Kidney (tissue), 14 donors: Measurements from ENCODE around the gene MARVELD1. TPM values are rescaled to one million over a fixed set of nuclear protein-coding genes. Genes with fewer than 3 reads are reported as not detected.

Experiments used
- DNase-seq, 5 donors: peaks; one replicate each; pipeline ENCODE4 v3.0.0-alpha.2; 2013 to 2020
- FAIRE-seq: peaks from 2 replicates; lab custom pipeline; 2012; peaks lifted over from hg19 to GRCh38; lab: Jason Lieb, UNC
- H3K27ac ChIP-seq, 2 donors: one replicate each; pipeline ENCODE4 v1.7.0; 2013; ENCODE audit warnings: low read depth in 2 of 2, low read length in 2 of 2, inconsistent platforms in 1 of 2
- H3K27me3 ChIP-seq: one replicate; pipeline ENCODE4 v1.7.1; 2013; ENCODE audit warnings: low read length, inconsistent platforms; ENCODE audit not compliant: control insufficient read depth, insufficient read depth
- H3K36me3 ChIP-seq, 3 donors: one replicate each; pipeline versions ENCODE4 v1.7.0 to v1.7.1; 2013; ENCODE audit warnings: low read length in 3 of 3, control low read depth in 1 of 3, inconsistent platforms in 1 of 3; ENCODE audit not compliant: insufficient read depth in 3 of 3, control insufficient read depth in 2 of 3
- H3K4me1 ChIP-seq, 3 donors: one replicate each; pipeline versions ENCODE4 v1.7.0 to v1.7.1; 2013; ENCODE audit warnings: low read length in 3 of 3, inconsistent platforms in 1 of 3, low read depth in 1 of 3; ENCODE audit not compliant: control insufficient read depth in 2 of 3, insufficient read depth in 2 of 3
- H3K4me3 ChIP-seq, 3 donors: one replicate each; pipeline versions ENCODE4 v1.7.0 to v1.8.1; 2013; ENCODE audit warnings: low read length in 3 of 3, control low read depth in 1 of 3, inconsistent platforms in 1 of 3
- H3K9ac ChIP-seq, 3 donors: one replicate each; pipeline versions ENCODE4 v1.7.0 to v1.7.1; 2013; ENCODE audit warnings: low read length in 3 of 3, control low read depth in 1 of 3, inconsistent platforms in 1 of 3
- H3K9me3 ChIP-seq, 3 donors: one replicate each; pipeline versions ENCODE4 v1.7.0 to v1.7.1; 2013; ENCODE audit warnings: low read length in 3 of 3, control low read depth in 1 of 3, inconsistent platforms in 1 of 3; ENCODE audit not compliant: control insufficient read depth in 2 of 3, insufficient read depth in 1 of 3
- CTCF ChIP-seq: IDR thresholded peaks from 3 replicates; pipeline ENCODE4 v1.5.1; 2012; ENCODE audit warnings: mild to moderate bottlenecking, moderate library complexity, borderline replicate concordance; ENCODE audit not compliant: insufficient read depth; ENCODE audit errors: extremely low read depth
- intact Hi-C: fragments of 100-400 bp; cut with DNase I; formaldehyde crosslinking; loops from one replicate; pipeline ENCODE4 v1.11.1; 2022
- polyA plus RNA-seq: library from polyadenylated mRNA; stranded (reverse); fragments of 350-450 nt; fragmentation: Illumina TruSeq; extraction: RNeasy Lipid Tissue Mini Kit (QIAGEN cat#74804); gene quantifications from one replicate; pipeline ENCODE4 v1.2.3, GENCODE V29; 2014; ENCODE audit warnings: low read depth, low replicate concordance; ENCODE audit not compliant: insufficient read depth
- total RNA-seq: library from RNA; stranded (reverse); fragmentation: NEBNext Ultra II Directional; extraction: Animal tissue kit (Norgen Biotek cat#: 25700); gene quantifications from one replicate; pipeline ENCODE4 v1.2.1, GENCODE V29; 2021
- donor health status: control.
- donor health status: control.
- donor health status: control.
- donor health status: control.
- donor health status: control.
- donor health status: DM: yes; HTN: yes; CAD: no.
- donor health status: Normal renal cell carcinoma (clear cell type).

Gene MARVELD1
- total and polyA plus RNA-seq, 2 donors from 2014 or later = 8.3 to 43.2 TPM

- H3K9ac ChIP-seq = no peak overlapping the region
- DNase-seq (no peak), FAIRE-seq (no peak)
- H3K4me3 ChIP-seq = no peak overlapping the region
- H3K36me3 ChIP-seq = peaks cover 0 to 12% (median 3%) of the 10 kb centered on the region in 3 donors
- no peak overlapping the region for H3K27ac ChIP-seq
- no peaks in the 10 kb centered on the region for H3K27me3 ChIP-seq
- intact Hi-C loops = no loop called here
- H3K4me1 ChIP-seq = no peaks in the 10 kb centered on the region
- no peaks in the 10 kb centered on the region for H3K9me3 ChIP-seq
- TF ChIP-seq CTCF = no peak
These were observed 48.5 kb downstream of the MARVELD1 start for GRCh38 chr10:97762056-97762455.

- no peak overlapping the region for H3K27ac ChIP-seq
- peaks cover 0 to 6% (median 3%) of the 10 kb centered on the region in 3 donors for H3K36me3 ChIP-seq
- no peak for FAIRE-seq
- intact Hi-C loops = no loop called here
- no peak overlapping the region for H3K4me3 ChIP-seq
- H3K4me1 ChIP-seq = no peaks in the 10 kb centered on the region
- H3K9me3 ChIP-seq = no peaks in the 10 kb centered on the region
- no peaks in the 10 kb centered on the region for H3K27me3 ChIP-seq
- DNase-seq = no peak
- no peak overlapping the region for H3K9ac ChIP-seq
- no peak for TF ChIP-seq CTCF
These were observed 49.3 kb downstream of the MARVELD1 start for GRCh38 chr10:97762816-97763215.

GRCh38 chr10:97763411-97763810 lies 49.9 kb downstream of the MARVELD1 start:
- H3K36me3 ChIP-seq = peaks cover 0 to 6% (median 3%) of the 10 kb centered on the region in 3 donors
- FAIRE-seq (no peak), DNase-seq (no peak)
- intact Hi-C loops = no loop called here
- no peak overlapping the region for H3K4me3 ChIP-seq
- H3K9ac ChIP-seq = no peak overlapping the region
- no peaks in the 10 kb centered on the region for H3K27me3 ChIP-seq
- H3K4me1 ChIP-seq = no peaks in the 10 kb centered on the region
- H3K27ac ChIP-seq = no peak overlapping the region
- H3K9me3 ChIP-seq = no peaks in the 10 kb centered on the region
- TF ChIP-seq CTCF = no peak

DNA sequence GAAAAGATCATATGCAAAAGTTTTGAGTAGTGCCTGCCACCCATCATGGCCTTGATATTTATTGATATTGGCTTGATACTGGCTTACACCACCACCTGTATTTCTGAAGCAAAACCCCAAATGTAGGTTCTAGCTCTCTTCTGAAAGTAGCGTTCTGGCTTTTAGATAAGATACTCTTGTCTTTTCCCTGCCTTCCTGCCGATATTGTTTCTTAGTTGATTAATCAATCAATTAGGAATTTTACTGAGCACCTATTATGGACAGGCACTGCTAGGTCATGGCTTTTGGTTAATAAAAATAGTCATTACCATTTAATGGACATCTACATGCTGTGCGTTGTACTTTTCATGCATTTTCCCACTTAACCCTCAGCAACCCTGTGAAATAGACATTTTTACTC lies 50.4 kb downstream of the MARVELD1 start:
- H3K4me3 ChIP-seq = no peak overlapping the region
- no peak for DNase-seq
- no peak overlapping the region for H3K9ac ChIP-seq
- intact Hi-C loops = no loop called here
- FAIRE-seq = no peak
- no peaks in the 10 kb centered on the region for H3K27me3 ChIP-seq
- H3K36me3 ChIP-seq = peaks cover 0 to 6% (median 3%) of the 10 kb centered on the region in 3 donors
- TF ChIP-seq CTCF = no peak
- no peaks in the 10 kb centered on the region for H3K4me1 ChIP-seq
- H3K9me3 ChIP-seq = no peaks in the 10 kb centered on the region
- H3K27ac ChIP-seq = no peak overlapping the region
